Astrocyte of the cerebellum (primary cell): Measurements from ENCODE around the gene GPBAR1.

Source experiments
- DNase-seq: peaks from one replicate; pipeline ENCODE4 v3.0.0-alpha.2; 2011; ENCODE audit warnings: low read depth
- H3K4me3 ChIP-seq: 2 replicates; pipeline ENCODE4 v1.5.1; 2011; ENCODE audit warnings: mild to moderate bottlenecking, low read depth, low read length, moderate library complexity
- in situ Hi-C: cut with HindIII; loops from 2 replicates; pipeline ENCODE4 v1.10.0; 2017; ENCODE audit warnings: low sequenced_read_pairs
- TF ChIP-seq, protein P1 (sequence below): IDR thresholded peaks from 2 replicates; pipeline ENCODE4 v1.5.1; 2012; ENCODE audit warnings: low read length, low read depth, moderate library complexity, mild to moderate bottlenecking; ENCODE audit errors: missing control alignments

Gene GPBAR1

DNA sequence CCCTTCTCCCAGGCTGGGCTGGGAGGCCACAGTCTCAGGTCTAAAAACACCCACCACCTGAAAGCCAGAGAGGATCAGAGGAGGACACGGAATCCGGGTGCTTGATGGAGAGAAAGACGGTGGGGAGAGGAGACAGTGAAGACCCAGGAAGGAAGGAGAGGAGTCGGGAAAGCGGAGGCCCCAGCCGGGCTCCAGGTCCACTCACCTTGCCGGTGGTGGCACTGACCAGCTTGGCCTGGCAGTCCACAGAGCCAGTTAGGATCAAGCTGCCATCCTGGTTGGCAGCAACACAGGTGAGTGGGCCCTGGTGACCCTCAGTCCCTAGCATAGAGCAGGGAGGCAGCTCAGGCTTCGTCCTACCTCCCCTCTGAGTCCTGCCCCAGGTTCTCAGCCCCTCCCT is 4.8 kb downstream of the GPBAR1 start:
- in situ Hi-C loops, result no loop called here
- DNase-seq, result no peak
- TF ChIP-seq, protein P1, sequence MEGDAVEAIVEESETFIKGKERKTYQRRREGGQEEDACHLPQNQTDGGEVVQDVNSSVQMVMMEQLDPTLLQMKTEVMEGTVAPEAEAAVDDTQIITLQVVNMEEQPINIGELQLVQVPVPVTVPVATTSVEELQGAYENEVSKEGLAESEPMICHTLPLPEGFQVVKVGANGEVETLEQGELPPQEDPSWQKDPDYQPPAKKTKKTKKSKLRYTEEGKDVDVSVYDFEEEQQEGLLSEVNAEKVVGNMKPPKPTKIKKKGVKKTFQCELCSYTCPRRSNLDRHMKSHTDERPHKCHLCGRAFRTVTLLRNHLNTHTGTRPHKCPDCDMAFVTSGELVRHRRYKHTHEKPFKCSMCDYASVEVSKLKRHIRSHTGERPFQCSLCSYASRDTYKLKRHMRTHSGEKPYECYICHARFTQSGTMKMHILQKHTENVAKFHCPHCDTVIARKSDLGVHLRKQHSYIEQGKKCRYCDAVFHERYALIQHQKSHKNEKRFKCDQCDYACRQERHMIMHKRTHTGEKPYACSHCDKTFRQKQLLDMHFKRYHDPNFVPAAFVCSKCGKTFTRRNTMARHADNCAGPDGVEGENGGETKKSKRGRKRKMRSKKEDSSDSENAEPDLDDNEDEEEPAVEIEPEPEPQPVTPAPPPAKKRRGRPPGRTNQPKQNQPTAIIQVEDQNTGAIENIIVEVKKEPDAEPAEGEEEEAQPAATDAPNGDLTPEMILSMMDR, result no peak
- H3K4me3 ChIP-seq, result no peak overlapping the region

GRCh38 chr2:218266316-218266979 is 5.6 kb downstream of the GPBAR1 start:
- in situ Hi-C loops, result no loop called here
- no peak overlapping the region for H3K4me3 ChIP-seq
- TF ChIP-seq, protein P1, result no peak
- DNase-seq, result no peak

GRCh38 chr2:218267259-218267658 is 6.4 kb downstream of the GPBAR1 start:
- TF ChIP-seq, protein P1, result no peak
- in situ Hi-C loops, result no loop called here
- DNase-seq, result no peak
- H3K4me3 ChIP-seq, result no peak overlapping the region

- TF ChIP-seq, protein P1, result no peak
- H3K4me3 ChIP-seq, result peak within 1 kb of the TSS; percentile 97
- DNase-seq, result peak; percentile 99
- in situ Hi-C loops, result no loop called here
These were observed 9.3 kb downstream of the GPBAR1 start, which contains the start of the genes AAMP and PNKD for GRCh38 chr2:218269900-218270720. Gene AAMP (minus strand): TSS chr2:218270137. CDS start chr2:218270086, 51 bp downstream. Gene PNKD (plus strand): TSS chr2:218270519. CDS start chr2:218270536, 17 bp downstream.

GRCh38 chr2:218270721-218271486 is 10.1 kb downstream of the GPBAR1 start:
- peak overlapping the region; percentile 97 for H3K4me3 ChIP-seq
- TF ChIP-seq, protein P1, result no peak
- in situ Hi-C loops, result no loop called here
- no peak for DNase-seq

DNA sequence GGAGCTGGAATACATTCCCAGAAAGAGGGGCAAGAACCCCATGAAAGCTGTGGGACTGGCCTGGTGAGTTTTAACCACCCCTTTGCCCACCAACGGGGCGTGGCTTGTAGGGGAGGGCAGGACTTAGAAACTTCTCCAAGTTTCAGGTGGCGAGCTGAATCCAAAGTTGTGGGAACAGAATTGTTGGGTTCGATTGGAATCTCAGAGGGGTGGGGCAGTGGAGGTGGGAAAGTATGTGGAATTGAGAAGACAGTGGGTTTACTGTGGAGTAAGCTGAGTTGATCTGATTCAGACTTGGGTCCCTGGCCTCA is 10.6 kb downstream of the GPBAR1 start:
- peak overlapping the region; percentile 97 for H3K4me3 ChIP-seq

More for the DNA sequence above, 10.6 kb downstream of the GPBAR1 start:
- TF ChIP-seq, protein P1, result no peak
- DNase-seq, result no peak
- in situ Hi-C loops, result no loop called here
